ENCODE results near the gene TUBB1.

Gene TUBB1

DNA sequence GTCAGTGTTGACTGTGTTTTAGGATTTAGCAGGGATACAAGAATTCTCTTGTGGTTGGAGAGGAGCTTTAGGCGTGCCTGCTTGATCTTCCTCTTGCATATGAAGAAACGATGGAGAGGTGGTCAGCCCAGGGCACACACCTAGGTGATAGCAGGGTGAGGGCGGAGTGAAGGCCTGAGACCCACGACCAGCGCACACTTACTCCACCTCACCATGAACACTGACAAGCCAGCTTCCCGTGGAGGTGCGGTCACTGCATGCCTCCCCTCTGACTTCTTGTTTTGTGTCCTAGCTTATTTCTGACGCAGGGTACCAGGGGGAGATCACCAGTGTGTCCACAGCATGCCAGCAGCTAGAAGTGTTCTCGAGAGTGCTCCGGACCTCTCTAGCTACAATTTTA, 30.0 kb upstream of the TUBB1 start:
- no peak for DNase-seq (ENCODE audit: low read depth)

DNA sequence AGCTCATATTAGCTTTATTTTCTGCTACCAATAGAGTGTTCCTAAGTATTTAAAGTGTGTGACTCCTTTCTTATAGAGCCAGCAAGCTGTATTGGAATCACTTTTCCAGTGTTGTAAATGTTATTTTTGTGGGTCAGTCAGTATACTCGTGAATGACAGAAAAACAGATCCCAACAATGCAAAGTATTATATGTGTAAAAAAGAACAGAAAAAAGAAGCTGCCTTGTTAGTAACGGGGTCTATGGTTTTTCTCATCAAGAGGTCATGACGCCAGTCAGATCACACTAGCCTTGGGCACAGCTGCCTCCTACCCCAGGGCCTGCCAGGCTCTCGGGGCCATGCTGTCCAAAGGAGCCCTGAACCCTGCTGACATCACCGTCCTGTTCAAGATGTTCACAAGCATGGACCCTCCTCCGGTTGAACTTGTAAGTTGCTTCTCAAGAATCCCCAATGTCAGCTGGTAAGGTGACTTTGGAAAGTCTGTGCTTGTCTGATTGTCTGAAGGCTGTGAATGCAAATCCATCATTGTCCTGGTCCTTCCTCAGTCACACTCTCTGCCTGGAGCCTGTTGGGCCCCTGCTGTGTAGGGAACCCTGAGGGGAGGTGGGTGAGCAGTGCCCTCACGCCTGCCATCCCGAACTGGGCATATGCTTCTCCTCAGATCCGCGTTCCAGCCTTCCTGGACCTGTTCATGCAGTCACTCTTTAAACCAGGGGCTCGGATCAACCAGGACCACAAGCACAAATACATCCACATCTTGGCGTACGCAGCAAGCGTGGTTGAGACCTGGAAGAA, 28.4 kb upstream of the TUBB1 start:
- DNase-seq (ENCODE audit: low read depth), result no peak

DNA sequence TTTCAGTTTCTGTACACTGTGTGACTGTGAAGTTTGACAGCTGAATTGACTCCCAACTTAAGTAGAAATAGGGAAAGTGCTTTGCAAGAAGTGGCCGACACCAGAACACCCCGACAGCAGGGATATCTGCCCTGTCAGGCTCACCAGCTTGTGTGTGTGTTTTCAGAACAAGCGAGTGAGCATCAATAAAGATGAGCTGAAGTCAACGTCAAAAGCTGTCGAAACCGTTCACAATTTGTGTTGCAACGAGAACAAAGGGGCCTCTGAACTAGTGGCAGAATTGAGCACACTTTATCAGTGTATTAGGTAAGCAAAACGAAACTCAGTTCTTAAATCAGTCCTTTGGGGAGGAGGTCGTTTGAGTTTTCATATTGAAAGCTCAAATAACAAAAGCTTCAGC, 27.5 kb upstream of the TUBB1 start:
- no peak for DNase-seq (ENCODE audit: low read depth)

- no peak for DNase-seq (ENCODE audit: low read depth)
These were observed 26.3 kb upstream of the TUBB1 start for GRCh38 chr20:58992911-58993310.

DNA sequence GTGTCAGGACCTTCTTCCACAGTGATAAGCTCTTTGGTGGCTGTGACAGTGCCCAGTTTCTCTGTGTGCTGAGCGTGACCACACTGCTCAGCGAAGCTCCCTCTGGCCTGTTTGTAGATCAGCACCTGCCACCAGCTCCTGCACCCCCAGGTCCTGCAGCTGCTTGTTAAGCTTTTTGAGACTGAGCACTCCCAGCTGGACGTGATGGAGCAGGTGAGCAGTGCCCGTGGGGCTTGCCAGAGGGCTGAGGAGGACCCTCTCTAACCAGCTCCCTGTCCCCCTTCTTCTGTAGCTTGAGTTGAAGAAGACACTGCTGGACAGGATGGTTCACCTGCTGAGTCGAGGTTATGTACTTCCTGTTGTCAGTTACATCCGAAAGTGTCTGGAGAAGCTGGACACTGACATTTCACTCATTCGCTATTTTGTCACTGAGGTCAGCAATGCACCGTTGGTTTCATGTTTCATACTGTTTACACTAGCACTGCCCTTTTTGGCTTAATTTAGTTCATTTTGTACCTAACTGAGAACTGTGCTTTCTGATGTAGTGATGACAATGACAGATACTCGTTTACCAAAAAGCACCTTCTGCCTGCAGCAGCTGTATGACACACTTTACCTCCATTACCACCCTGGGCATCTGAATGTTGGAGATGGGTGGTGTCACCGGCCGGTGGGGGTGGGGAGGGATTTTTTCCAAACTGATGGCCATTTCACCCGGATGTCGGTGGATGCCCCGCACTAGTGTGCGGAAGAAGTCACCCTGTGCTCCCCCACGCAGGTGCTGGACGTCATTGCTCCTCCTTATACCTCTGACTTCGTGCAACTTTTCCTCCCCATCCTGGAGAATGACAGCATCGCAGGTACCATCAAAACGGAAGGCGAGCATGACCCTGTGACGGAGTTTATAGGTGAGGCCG, 25.6 kb upstream of the TUBB1 start:
- no peak for DNase-seq (ENCODE audit: low read depth)

- no peak for DNase-seq (ENCODE audit: low read depth)
These were observed 24.7 kb upstream of the TUBB1 start for GRCh38 chr20:58994390-58995159.

GRCh38 chr20:58995461-58996225, 23.6 kb upstream of the TUBB1 start:
- DNase-seq (ENCODE audit: low read depth), result no peak

DNA sequence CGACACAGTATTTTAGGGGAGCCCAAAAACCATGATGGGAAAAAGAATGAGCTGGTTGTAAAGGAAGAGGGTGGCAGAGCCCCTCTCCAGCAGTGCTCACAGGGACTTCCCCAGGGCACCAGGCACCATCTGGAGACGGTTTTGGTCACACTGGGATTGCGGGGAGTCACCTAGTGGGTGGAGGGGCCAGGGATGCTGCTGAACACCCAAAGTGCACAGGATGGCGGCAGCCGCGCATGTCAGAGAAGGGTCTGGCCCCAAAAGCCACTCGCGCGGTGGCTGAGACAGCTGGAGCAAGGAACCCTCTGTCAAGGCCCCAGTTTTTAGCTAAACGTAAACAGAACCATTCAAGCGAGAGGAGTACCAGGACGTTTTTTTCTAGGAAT, 23.0 kb upstream of the TUBB1 start:
- DNase-seq (ENCODE audit: low read depth), result no peak

- DNase-seq (ENCODE audit: low read depth), result no peak
These were observed 22.0 kb upstream of the TUBB1 start for GRCh38 chr20:58997141-58997770.

DNA sequence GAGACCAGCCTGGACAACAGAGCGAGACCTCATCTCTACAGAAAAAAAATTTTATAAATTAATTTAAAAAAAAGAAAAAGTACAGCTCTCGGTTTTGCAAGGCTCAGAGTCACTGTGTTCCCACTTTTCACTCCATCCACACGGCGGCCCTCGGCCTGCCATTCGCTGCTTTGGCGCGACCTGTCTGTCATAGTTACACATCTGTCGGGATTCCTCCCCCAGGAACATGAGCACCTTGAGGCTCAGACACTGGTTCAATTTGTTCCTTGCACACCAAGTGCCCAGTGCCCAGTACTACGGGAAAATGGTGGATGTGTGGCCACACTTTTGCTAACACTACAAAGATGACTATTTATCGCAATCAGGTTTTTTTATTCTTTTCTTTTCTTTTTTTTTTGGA, 20.6 kb upstream of the TUBB1 start:
- DNase-seq (ENCODE audit: low read depth), result no peak

DNA sequence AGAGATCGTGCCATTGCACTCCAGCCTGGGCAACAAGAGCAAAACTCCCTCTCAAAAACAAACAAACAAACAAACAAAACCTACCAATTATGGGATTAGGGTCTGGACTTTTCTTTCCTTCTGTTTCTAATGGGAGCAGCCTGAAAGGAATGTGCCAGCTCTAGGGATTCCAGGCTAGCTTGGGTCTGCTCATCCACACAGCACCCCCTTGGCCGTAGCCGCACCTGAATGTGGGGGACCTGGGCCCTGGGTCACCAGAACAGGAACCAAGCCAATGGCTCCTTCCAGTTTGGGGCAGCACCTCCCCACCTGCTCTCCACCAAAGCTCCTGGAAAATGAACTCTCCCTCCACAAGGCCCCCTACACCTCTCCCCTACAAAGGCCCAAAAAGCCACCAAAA, 18.9 kb upstream of the TUBB1 start:
- DNase-seq (ENCODE audit: low read depth), result no peak

- no peak for DNase-seq (ENCODE audit: low read depth)
These were observed 18.2 kb upstream of the TUBB1 start for GRCh38 chr20:59001068-59001448.

DNA sequence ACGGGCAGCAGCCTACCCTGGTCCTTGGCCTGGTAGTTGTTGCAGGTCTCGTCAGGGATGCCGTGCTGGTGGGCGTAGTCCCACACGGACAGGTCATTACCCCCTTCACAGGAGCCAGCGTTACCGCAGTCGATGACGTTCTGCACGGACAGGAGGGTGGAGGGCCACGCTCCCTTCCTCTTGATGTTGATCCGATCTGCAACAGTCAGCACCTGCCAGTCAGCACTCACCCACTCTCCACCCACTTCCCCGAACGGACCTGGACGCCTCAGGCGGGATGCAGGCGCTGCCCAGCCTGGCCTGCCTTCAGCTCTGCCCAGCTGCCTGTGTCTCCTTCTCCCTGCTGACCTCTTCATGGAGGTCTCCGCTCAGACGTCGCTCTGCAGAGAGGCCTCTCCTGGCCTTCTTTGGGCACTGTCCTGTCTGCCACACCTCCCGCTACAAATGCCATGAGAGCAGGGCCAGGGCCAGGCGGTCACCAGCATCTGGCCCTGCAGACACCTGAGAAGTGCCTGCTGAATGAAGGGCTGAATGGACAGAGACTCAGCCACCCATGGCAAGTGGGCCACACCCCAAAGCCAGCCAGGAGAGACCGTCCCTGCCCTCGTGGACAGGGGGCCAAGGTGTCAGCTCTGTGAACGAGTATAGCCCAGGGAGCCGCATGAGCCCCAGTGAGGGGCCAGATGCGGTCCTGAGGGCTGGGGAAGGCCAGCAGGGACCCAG, 17.6 kb upstream of the TUBB1 start:
- DNase-seq (ENCODE audit: low read depth), result no peak

DNA sequence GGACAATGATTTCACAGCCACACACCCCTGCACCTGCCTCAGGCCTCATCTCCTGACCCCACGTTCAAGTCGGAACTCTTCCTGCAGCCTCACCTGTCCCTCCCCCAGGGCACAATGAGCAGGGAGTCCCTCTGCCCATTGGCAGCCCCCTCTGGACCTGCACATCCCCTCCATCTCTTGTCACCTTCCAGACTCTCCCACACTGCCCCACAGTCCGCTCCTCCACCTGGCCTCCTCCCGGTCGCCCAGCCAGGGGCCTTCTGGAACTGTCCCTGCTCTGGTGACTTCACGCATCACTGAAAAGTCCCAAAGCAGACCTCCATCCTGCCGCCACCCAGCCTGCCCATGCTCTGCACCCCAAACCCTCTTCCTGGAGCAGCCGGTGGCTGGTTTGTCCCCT, 16.8 kb upstream of the TUBB1 start:
- no peak for DNase-seq (ENCODE audit: low read depth)

GRCh38 chr20:59002874-59003399, 16.3 kb upstream of the TUBB1 start:
- DNase-seq (ENCODE audit: low read depth), result no peak

GRCh38 chr20:59003836-59004492, 15.3 kb upstream of the TUBB1 start:
- no peak for DNase-seq (ENCODE audit: low read depth)

GRCh38 chr20:59004493-59004762, 14.8 kb upstream of the TUBB1 start:
- no peak for DNase-seq (ENCODE audit: low read depth)

- no peak for DNase-seq (ENCODE audit: low read depth)
These were observed 14.3 kb upstream of the TUBB1 start for GRCh38 chr20:59004763-59005522.

DNA sequence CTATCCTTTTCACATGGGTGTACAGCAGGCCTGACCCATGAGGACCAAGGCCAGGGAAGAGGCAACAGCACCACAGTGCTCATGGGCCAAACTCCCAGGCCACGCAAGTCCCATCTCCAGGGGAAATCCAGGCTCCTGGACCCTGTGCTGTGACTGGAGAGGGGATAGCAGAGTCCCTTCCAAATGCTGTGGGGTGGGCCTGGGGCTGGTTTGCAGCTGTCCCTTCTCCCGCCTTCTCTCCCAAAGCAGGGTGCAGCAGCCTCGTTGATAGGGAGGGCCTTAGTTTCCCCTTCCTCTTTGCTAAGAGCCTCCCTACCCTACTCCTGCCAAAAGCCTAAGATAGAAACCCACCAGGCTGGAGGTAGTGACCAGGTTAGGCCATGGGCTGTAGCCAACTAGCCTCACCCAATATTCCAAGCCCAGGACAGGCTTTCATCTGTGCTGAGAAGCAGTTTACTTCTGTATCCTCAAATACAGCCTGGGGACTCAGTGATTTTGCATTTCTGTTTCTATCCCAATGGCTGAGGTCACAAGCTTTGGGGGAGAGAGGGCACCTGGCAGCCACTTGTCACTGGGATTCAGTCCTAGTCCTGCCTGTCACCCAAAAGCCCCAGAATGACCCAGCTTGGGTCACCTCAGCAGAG, 13.6 kb upstream of the TUBB1 start:
- no peak for DNase-seq (ENCODE audit: low read depth)

Measured in stromal cell of bone marrow (primary cell).